Adipose tissue (tissue), 3 donors: ENCODE results near the gene FOXD4L6. TPM values are rescaled to one million over a fixed set of nuclear protein-coding genes. Genes with fewer than 3 reads are reported as not detected.
"Not testable (repeated sequence)": the region's sequence is repeated elsewhere in the genome, so short reads cannot be mapped to it uniquely, and the experiment has no call there.

Experiments
- H3K27ac ChIP-seq: one replicate; pipeline ENCODE4 v1.5.1; 2013; ENCODE audit warnings: low read depth, low read length
- WGBS, 3 donors: extraction: QIAGEN DNeasy Blood & Tissue Kit; methylation state at CpG; one replicate each; pipeline ENCODE4 v1.1.7; 2013; 5-methylcytosine and 5-hydroxymethylcytosine counted together
- polyA plus RNA-seq, 3 donors: library from polyadenylated mRNA; stranded (reverse); fragments of 200-250 nt; gene quantifications; one replicate each; pipeline ENCODE4 v1.2.3, GENCODE V29; 2013
- donor health status: healthy with polysubstance abuse.
- donor health status: Bipolar disorder and iron deficiency.
- donor health status: healthy.

The FOXD4L6 gene
- polyA plus RNA-seq: not detected

DNA sequence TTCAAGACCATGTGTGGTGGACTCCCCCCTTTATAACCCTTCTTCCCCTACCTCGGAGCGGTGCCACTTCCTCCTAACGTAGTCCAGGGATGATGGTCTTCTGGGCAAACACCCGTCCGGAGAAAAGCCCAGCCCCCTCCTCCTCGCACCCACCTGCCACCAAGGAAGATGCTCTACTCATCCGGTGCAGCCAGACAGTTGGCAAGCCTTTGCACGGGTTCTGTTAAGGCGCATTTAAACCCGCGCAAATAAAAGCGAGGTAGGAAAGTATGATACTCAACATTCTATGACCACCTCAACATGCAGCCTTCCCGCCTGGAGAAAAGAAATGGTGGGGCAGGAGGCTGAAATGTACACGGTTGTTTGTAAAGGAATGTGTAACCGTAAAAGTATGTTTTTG lies at the start of gene FOXD4L6:
Gene FOXD4L6, minus strand, starts transcription at position 101 of the 400 bp plus-strand sequence. CDS start 298 bp downstream, outside the sequence.
- 71 to 100% (median 91%) methylated on average over 1 of the region's 15 CpGs for WGBS, 3 donors
- H3K27ac ChIP-seq: not testable (repeated sequence)

DNA sequence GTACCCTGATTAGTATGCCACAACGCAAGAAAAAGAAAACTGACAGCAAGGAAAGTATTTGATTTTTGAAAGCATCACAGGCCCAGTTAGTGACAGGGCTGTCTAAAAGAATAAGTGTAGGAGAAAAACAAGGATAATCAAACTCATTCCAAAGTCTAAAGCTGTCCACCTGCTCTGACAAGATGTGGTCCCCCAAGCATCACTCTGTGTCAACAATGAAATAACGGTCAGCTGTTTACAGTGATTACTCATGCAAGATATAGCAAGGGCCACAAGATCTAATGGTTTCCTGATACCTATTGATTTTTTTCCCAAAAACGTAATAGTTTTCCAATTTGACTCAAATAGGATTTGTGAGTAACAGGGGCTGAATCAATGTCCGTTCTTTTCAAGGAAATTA lies 46.5 kb upstream of the FOXD4L6 start:
- 47 to 84% (median 76%) methylated on average over 1 to 3 of the region's 4 CpGs for WGBS, 3 donors
- not testable (repeated sequence) for H3K27ac ChIP-seq

DNA sequence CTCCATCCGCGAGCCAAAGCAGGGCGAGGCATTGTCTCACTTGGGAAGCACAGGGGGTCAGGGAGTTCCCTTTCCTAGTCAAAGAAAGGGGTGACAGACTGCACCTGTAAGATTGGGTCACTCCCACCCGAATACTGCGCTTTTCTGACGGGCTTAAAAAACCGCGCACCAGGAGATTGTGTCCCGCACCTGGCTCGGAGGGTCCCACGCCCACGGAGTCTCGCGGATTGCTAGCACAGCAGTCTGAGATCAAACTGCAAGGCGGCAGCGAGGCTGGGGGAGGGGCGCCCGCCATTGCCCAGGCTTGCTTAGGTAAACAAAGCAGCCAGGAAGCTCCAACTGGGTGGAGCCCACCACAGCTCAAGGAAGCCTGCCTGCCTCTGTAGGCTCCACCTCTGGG lies 21.6 kb upstream of the FOXD4L6 start:
- WGBS, 3 donors: 86 to 96% (median 91%) methylated on average over 9 to 14 of the region's 18 CpGs
- H3K27ac ChIP-seq: not testable (repeated sequence)

- WGBS, 3 donors: 75 to 98% (median 92%) methylated on average over 2 of the region's 2 CpGs
- H3K27ac ChIP-seq: not testable (repeated sequence)
Observed at GRCh38 chr9:41141878-41142277, 13.4 kb upstream of the FOXD4L6 start.

DNA sequence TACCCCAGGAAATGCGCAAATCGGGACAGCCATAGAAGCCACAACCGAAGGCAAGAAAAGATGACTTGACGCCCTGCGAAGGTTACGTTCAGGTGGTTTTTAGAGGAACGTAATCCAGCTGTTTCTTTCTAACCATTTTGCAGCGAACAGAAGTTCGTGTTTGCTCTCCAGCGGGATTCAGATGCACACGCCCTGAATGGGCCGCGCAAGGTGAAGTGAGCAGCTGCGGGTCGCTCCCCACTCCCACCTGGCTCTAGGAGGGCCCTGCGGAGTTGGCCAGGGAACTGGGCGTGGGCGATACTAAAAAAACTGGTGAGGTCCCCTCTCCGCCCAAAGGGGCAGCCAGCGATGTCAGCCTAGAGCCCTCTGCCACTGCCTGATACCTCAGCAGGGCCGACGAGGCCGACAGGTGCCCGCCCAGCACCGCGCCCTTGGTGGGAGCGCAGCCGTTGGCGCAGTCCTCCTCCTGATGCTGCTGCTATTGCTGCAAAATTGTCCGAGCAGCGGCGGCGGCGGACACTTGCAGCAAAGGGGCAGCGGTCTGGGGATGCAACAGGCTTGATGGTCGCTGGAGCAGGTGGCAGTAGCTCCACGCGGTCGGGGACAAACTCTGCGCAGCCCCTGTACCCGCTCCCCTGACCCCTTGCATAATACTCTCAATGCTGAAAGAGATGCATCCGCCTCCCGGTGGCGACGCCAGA lies 1.6 kb downstream of the FOXD4L6 start:
- 5 to 7% (median 6%) methylated on average over 9 to 11 of the region's 45 CpGs for WGBS, 3 donors

DNA sequence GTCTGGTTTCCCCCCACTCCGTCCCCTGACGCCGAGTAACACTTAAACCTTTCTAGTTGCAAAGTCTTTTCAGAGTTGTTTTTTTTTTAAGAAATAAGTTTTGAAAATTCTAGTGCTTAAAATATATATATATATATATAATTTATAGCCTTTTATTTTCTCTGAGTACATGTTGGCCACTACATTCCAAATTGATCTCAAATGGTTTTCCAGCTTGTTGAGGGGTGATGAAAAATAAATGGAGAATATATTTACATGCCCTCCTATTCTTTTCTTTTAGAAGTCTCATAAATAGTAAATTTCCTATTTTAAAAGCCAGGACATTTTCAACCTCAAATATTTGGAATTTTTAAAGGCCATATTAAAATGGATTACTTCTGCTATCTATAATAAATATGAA lies 2.5 kb downstream of the FOXD4L6 start:
- 6 to 19% (median 14%) methylated on average over 3 of the region's 3 CpGs for WGBS, 3 donors
- H3K27ac ChIP-seq: not testable (repeated sequence)

More for the DNA sequence above, 1.6 kb downstream of the FOXD4L6 start:
- H3K27ac ChIP-seq: not testable (repeated sequence)

DNA sequence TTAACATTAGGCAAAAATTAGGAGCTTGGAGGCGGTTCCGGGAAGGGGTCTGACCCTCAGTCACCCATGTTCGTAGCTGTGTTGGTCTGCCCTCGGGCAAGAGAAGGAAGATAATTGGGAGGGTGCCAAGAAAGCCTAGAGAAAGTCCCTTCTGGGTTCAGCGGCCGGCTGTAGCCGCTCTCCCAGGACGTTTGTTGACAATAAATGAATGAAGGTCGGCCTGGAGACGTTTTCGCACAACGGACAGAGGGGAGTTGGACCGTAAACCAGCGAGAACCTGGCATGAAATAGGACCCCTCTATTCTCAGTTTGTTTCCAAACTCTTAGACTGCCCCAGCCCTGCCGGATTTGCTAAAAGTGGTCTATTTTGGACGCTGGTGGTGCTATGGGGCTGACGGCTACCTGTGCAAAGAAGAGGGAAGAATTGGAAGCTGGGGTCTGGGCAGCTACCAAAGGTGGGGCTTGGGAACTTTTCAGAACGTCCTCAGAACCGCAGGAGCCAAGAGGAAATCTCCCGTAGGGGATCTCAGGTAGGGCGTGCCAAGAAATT lies 3.3 kb downstream of the FOXD4L6 start:
- no CpG with 5 or more reads among the region's 21 CpGs for WGBS, 3 donors
- H3K27ac ChIP-seq: not testable (repeated sequence)

- not testable (repeated sequence) for H3K27ac ChIP-seq
- WGBS, 3 donors: 19 to 38% (median 27%) methylated on average over 32 to 34 of the region's 52 CpGs
Observed at GRCh38 chr9:41124250-41125108, 4.0 kb downstream of the FOXD4L6 start.

GRCh38 chr9:41123812-41124211 lies 4.7 kb downstream of the FOXD4L6 start:
- 3 to 8% (median 4%) methylated on average over 10 to 11 of the region's 33 CpGs for WGBS, 3 donors
- H3K27ac ChIP-seq: not testable (repeated sequence)

DNA sequence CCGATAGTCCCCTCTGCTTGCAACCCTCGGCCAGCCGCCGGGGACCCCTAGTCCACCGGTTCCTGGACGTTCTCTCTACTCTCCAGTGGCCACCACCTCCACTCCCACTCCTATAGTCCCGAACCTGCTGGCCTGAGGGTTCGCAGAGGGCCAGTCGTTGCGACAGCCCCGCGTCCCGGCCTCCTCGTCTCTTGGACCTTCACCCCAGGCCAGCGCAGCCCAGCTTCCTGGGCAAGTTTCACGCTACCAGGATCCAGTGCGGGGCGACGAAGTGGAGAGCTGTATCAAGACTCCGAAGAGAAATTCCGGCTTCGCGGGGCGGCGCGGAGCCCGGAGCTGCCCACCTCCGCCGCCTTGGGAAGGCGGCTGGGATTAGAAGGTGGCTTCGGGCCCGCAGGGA lies 5.1 kb downstream of the FOXD4L6 start:
- not testable (repeated sequence) for H3K27ac ChIP-seq
- 5 to 10% methylated on average over 4 to 8 of the region's 32 CpGs; no CpG with 5 or more reads in 1 of the 3 donors for WGBS, 3 donors

- not testable (repeated sequence) for H3K27ac ChIP-seq
- no CpG with 5 or more reads among the region's 4 CpGs for WGBS, 3 donors
Observed at GRCh38 chr9:41120696-41121095, 7.8 kb downstream of the FOXD4L6 start.

- not testable (repeated sequence) for H3K27ac ChIP-seq
- no CpG with 5 or more reads among the region's 5 CpGs for WGBS, 3 donors
Observed at GRCh38 chr9:41119719-41120118, 8.8 kb downstream of the FOXD4L6 start.

DNA sequence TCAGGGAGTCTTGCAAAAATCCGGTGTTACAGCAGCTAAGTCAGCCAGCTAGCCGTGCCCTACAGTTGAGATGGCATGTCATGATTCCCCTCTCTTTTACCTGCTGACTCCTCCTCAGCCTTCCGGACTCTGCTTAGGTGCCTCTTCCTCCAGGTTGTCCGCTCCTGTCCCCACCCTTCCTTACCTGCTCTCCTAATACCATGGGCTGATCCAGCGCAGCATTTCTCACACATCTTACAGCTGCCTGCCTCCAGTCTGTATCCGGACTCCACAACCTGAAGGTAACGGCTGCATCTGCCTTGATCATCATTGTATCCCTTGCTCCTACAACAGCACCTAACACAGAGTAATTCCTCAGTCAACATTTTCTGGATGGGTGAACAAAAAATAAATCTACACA lies 9.2 kb downstream of the FOXD4L6 start:
- 30 to 33% (median 31%) methylated on average over 6 to 7 of the region's 7 CpGs for WGBS, 3 donors
- not testable (repeated sequence) for H3K27ac ChIP-seq

- H3K27ac ChIP-seq: not testable (repeated sequence)
- WGBS, 3 donors: 54 to 68% methylated on average over 6 to 8 of the region's 14 CpGs; no CpG with 5 or more reads in 1 of the 3 donors
Observed at GRCh38 chr9:41113348-41113747, 15.1 kb downstream of the FOXD4L6 start.

DNA sequence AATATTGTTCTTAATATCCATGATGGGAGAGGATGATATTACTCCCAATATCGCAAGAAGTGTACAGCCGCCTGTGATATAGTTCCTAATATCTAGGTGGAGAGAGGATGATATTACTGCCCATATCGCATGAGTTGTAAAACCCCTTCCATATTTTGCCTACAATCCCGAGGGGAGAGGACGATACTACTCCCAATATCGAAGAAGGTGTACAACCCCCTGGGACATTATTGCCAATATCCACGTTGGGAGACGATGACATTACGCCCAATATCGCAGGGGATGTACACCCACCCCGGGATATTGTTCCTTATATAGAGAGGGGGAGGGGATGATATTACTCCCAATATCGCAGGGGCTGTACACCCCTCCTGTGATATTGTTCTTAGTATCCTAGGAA lies 17.1 kb downstream of the FOXD4L6 start:
- whole genome bisulfite sequencing, 3 donors: 77 to 80% (median 78%) methylated on average over 11 of the region's 12 CpGs

GRCh38 chr9:41110913-41111312 lies 17.6 kb downstream of the FOXD4L6 start:
- not testable (repeated sequence) for H3K27ac ChIP-seq
- WGBS, 3 donors: 43 to 50% (median 45%) methylated on average over 7 to 9 of the region's 10 CpGs

More for the DNA sequence above, 17.1 kb downstream of the FOXD4L6 start:
- H3K27ac ChIP-seq: not testable (repeated sequence)

DNA sequence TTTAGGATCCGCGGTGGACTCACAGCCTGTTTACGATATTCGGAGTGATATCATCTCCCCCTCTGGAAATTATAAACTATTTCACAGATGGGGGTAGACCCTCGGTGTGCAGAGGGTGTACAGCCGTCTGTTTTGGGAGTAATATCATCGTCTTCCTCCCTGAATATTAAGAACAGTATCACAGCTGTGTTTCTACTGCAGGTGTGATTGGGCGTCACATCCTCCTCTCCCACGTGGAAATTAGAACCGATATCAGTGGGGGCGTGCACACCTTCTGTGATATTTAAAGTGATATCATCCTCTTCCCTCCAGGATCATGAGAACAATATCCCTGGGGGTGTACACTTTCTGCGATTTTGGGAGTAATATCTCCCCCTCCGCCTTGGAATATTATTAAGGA lies 19.2 kb downstream of the FOXD4L6 start:
- WGBS, 3 donors: 14 to 27% (median 19%) methylated on average over 4 of the region's 13 CpGs
- H3K27ac ChIP-seq: not testable (repeated sequence)

- H3K27ac ChIP-seq: not testable (repeated sequence)
- 2 to 22% (median 14%) methylated on average over 6 to 13 of the region's 22 CpGs for WGBS, 3 donors
Observed at GRCh38 chr9:41108816-41109215, 19.7 kb downstream of the FOXD4L6 start.

- WGBS, 3 donors: 23 to 36% (median 33%) methylated on average over 10 to 24 of the region's 34 CpGs
- H3K27ac ChIP-seq: not testable (repeated sequence)
Observed at GRCh38 chr9:41106472-41107116, 21.9 kb downstream of the FOXD4L6 start.
